Measurements from ENCODE around the gene PACSIN1. TPM values are rescaled to one million over a fixed set of nuclear protein-coding genes. Genes with fewer than 3 reads are reported as not detected.
"Not testable (repeated sequence)": the region's sequence is repeated elsewhere in the genome, so short reads cannot be mapped to it uniquely, and the experiment has no call there.

Gene PACSIN1
- polyA plus RNA-seq, 3 donors from 2014 or later, result 2.9 to 10.3 (median 3.3) TPM

DNA sequence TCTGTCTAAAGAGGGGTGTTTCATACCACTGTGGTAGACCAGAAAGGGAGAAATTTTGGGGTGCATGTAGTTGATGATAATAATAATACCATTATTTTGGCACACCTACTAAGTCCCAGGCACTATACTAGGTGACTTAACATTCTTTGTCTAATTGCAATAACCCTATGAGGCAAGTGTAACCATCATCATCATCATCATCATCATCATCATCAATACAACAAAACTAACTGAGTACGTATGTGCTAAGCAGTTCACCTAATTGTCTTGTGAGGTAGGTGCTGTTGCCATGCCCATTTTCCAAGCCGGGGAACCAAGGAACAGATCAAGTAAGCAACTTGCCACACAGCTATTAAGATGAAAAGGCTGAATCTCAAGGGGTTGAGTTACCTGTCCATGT is 2.6 kb upstream of the PACSIN1 start:
- no peaks in the 10 kb centered on the region for H3K36me3 Mint-ChIP-seq
- H3K27ac Mint-ChIP-seq, result no peak overlapping the region
- peaks cover 0 to 21% (median 0%) of the 10 kb centered on the region in 3 donors for H3K27me3 Mint-ChIP-seq (ENCODE audit: low read depth in 3 of 3)
- H3K9me3 Mint-ChIP-seq, result no peaks in the 10 kb centered on the region
- DNase-seq, result no peak
- peaks cover 0 to 5% of the 10 kb centered on the region in 2 donors for H3K4me1 Mint-ChIP-seq
- H3K4me3 Mint-ChIP-seq, result no peak overlapping the region

DNA sequence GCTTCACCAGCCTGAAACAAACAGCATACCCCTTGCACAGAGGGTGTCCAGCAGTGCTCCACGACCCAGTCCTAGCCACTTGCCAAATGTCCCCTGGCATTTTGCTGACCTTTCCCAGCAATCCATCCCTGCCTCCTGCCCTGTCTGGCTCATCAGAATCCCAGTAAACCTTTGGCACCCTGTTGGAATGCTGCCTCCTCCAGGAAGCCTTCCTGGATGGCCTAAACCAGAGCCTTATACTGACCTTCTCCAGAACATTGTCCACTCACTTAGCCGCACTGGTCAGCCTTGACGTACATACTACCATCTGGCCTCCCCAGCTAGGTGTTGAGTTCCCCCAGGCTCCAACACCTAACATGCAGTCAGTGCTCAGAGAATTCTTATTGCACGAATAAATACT is 2.0 kb upstream of the PACSIN1 start:
- no peak overlapping the region for H3K27ac Mint-ChIP-seq
- DNase-seq, result no peak
- no peaks in the 10 kb centered on the region for H3K36me3 Mint-ChIP-seq
- H3K27me3 Mint-ChIP-seq (ENCODE audit: low read depth in 3 of 3), result peaks cover 0 to 21% (median under 1%) of the 10 kb centered on the region in 3 donors
- H3K4me3 Mint-ChIP-seq, result no peak overlapping the region
- no peaks in the 10 kb centered on the region for H3K9me3 Mint-ChIP-seq
- peaks cover 0 to 5% of the 10 kb centered on the region in 2 donors for H3K4me1 Mint-ChIP-seq

DNA sequence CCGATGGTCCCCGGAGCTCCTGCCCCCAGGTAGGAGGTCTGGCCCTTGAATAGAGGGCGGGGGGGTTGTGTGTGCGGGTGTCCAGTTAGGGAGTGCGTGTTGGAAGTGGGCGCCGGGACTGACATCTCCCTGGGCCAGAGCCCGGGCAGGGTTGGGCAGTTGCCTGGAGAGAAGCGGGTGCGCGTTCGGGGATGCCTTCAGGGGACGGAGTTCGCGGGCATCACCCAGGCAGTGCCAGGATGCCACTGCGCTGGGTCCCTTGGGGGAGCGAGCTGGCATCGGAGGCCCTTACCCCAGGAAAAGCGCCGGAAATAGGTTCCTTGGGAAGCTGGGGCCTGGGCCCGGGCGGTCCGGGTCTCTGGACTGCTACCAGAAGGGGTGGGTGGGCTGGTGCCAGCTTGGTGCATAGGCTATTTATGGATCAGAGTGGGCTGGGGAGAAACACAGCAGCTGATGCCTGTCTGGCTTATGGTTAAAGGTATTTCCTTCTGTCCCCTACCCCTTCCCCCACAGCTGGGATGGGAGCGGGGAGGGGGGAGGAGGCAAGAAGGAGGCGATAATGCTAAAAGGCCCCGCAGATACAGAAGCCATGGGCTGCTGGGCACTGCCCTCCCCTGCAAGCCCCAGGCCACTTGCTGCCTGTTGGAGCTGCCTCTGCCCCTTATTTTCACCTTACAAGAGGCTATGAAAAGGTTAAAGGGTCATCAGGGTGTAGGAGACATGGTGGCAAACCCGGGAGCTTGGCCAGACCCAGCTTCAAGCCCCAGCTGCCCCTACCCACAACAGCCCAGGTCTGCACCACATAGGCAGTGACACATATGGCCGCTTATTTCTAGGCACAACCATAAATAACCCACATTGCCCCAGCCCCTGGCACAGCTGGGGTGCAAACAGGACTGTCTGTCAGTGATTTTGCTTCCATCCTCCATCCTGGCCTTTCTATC is 638 bp downstream of the PACSIN1 start:
- H3K27me3 Mint-ChIP-seq (ENCODE audit: low read depth in 3 of 3), result peaks cover 1 to 21% (median 1%) of the 10 kb centered on the region in 3 donors
- H3K27ac Mint-ChIP-seq, result no peak overlapping the region
- peak overlapping the region in 4 of 5 donors; percentile 12 to 66 (median 58) for H3K4me3 Mint-ChIP-seq
- DNase-seq, result no peak
- H3K4me1 Mint-ChIP-seq, result peaks cover 0 to 5% of the 10 kb centered on the region in 2 donors
- H3K9me3 Mint-ChIP-seq, result no peaks in the 10 kb centered on the region
- H3K36me3 Mint-ChIP-seq, result no peaks in the 10 kb centered on the region

DNA sequence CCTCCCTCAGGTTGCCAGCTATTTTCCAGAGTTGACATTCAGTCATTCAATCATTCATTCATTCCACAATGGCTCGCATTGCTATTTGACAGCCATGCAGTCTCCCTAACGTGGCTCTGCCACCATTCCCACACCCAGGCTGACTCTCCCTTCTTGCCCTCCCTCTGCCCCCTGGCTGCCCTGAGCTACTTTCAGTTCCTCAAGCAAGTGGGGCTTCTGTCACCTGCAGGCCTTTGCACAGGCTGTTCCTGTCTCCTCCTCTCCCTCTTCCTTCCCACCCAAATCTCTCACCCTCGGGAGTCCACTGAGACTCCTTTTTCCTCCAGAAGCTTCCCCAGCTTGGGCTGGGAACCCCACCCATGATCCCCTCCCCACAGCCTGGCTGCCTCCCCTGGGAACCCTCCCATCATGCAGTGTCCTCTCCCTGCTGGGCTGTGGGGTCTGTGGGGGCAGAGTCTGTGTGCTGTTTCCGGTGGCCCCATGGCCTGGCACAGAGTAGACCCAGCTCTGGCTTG is 2.6 kb downstream of the PACSIN1 start:
- H3K36me3 Mint-ChIP-seq, result no peaks in the 10 kb centered on the region
- peaks cover 1 to 14% (median 4%) of the 10 kb centered on the region in 3 donors for H3K27me3 Mint-ChIP-seq (ENCODE audit: low read depth in 3 of 3)
- H3K9me3 Mint-ChIP-seq, result no peaks in the 10 kb centered on the region
- no peak for DNase-seq
- H3K4me1 Mint-ChIP-seq, result peaks cover 0 to 5% of the 10 kb centered on the region in 2 donors
- H3K27ac Mint-ChIP-seq, result no peak overlapping the region
- H3K4me3 Mint-ChIP-seq, result no peak overlapping the region

DNA sequence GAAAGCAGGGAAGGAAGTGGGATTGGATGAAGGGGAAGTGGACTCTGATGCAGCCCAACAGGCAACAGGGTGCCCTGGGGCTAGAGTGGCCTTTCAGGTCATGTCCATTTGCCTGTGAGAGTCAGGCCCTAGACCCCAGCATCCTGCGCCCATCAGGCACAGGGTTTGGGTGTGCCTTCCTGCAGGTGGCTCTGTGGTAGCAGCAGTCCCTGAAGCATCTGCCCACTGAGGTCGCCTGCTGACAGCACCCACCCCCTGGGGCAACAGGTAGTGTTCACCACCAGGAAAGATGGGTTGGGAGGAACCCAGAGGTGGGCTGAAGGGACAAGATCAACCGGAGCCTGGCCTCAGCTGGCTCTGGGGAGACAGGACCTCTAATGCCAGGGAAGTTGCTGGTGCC is 3.6 kb downstream of the PACSIN1 start:
- Mint-ChIP-seq H3K4me1 (peaks cover 0 to 5% of the 10 kb centered on the region in 2 donors), H3K27me3 (ENCODE audit: low read depth in 3 of 3) (peaks cover 1 to 10% (median 4%) of the 10 kb centered on the region in 3 donors), H3K4me3 (no peak overlapping the region), H3K27ac (no peak overlapping the region), H3K9me3 (no peaks in the 10 kb centered on the region), H3K36me3 (no peaks in the 10 kb centered on the region)
- DNase-seq, result no peak

DNA sequence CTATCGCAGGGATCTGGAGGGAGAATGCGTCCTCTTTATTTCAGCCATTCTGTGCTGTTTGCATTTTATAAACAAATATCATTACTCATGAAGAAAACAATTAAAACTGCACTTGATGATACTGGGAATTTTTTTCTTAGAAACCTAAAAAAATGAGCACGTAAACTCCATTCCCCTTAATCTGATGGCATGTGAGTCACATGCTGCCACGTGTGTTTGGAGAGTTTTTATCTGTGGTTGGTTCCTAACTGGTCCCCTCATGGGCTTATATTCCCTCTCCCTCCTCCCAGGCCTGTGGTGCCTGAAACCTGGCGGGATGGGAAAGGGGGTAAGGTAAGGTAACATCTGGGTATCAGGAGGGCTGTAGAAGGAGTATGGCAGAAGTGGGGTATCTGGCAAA is 6.5 kb downstream of the PACSIN1 start:
- Mint-ChIP-seq H3K9me3 (no peaks in the 10 kb centered on the region), H3K27ac (no peak overlapping the region), H3K4me1 (no peaks in the 10 kb centered on the region), H3K4me3 (no peak overlapping the region), H3K36me3 (no peaks in the 10 kb centered on the region), H3K27me3 (ENCODE audit: low read depth in 3 of 3) (peaks cover 1 to 7% (median 4%) of the 10 kb centered on the region in 3 donors)
- DNase-seq, result no peak

DNA sequence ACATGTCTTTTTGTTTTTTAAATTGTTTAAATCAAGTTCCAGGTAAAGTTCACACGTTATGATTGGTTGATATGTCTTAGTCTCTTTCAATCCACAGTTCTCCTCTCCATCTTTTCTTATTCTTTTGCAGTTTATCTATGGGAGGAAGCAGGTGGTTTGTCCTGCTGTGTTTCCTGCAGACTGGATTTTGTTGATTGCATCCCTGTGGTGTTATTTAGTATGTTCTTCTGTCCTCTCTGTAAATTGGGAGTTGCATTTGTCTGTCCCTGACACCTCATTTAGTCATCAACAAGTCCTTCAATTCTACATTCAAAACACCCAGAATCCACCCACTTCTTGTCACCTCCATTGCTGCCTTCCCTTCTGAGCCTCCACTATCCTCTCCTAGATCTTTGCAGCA is 8.1 kb downstream of the PACSIN1 start:
- Mint-ChIP-seq H3K27ac (no peak overlapping the region), H3K4me1 (no peaks in the 10 kb centered on the region), H3K4me3 (no peak overlapping the region), H3K36me3 (no peaks in the 10 kb centered on the region), H3K27me3 (ENCODE audit: low read depth in 3 of 3) (peaks cover 0 to 7% (median 4%) of the 10 kb centered on the region in 3 donors), H3K9me3 (no peaks in the 10 kb centered on the region)
- no peak for DNase-seq

DNA sequence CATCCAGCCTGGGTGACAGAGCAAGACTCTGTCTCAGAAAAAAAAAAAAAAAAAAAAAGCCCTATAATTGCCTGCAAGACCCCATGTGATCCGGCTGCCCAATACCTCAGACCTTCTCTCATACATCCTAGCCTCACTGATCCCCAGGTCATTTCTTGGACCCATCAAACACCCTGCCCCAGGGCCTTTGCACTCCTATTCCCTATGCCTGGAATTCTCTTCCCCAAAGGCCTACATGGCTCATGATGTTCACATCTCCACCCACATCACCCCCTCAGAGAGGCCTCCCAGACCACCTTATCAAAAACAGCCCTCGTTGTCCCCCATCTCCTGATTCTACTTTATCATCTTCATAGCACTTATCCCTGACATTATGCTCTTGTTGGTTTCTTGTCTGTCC is 8.9 kb downstream of the PACSIN1 start:
- Mint-ChIP-seq H3K27ac (peak overlapping the region in 1 of 6 donors; percentile 2), H3K27me3 (ENCODE audit: low read depth in 3 of 3) (peaks cover 0 to 6% (median 4%) of the 10 kb centered on the region in 3 donors), H3K4me3 (no peak overlapping the region), H3K9me3 (no peaks in the 10 kb centered on the region), H3K36me3 (no peaks in the 10 kb centered on the region), H3K4me1 (no peaks in the 10 kb centered on the region)
- no peak for DNase-seq

DNA sequence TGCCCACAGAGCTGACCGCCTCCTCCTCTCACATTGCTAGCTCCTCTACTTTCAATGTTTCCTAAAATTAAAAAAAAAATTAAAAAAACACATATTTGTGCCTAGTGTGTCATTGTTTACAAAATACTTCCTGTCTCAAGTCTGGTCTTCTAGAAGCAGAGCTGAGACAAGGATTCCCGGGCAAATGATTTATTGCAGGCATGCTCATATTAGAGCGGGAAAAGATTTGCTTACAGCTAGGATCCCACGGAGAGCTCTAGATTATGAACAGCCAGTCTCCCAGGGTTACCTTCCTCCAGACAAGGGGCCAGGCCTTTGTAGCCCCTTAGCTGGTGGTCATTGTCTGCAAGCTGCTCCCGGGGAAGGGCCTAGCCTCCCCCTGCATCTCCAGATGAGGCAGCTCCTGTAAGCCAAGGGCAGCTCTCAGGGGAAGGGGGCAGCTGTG is 9.4 kb downstream of the PACSIN1 start:
- no peaks in the 10 kb centered on the region for H3K9me3 Mint-ChIP-seq

DNA sequence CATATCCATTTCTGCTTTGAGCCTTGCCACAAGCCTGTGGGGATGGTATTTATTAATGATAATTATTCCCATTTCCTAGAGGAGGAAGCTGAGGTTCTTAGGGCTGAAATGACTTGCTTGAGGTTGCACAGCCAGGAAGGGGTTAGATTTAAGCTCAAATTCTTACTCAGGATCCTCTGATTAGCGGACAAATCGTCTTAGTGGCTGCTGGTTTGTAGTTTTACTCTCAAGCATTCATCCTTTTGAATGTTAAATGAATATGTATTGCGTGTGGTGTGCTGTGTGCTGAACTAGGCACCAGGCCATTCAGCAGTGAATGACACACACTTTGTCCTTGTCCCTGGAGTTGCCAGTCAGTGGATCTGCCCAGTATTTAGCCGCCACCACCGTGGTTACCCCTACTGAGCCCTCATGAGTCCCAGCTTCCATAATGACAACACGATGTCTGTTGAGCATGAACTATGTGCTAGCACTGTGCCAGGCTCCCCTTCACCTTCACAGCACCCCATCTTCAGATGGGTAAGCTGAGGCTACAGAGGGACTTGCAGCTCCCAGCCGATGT is 10.0 kb downstream of the PACSIN1 start:
- Mint-ChIP-seq H3K27ac (no peak overlapping the region), H3K4me1 (no peaks in the 10 kb centered on the region), H3K27me3 (ENCODE audit: low read depth in 3 of 3) (peaks cover 0 to 6% (median 4%) of the 10 kb centered on the region in 3 donors), H3K36me3 (no peaks in the 10 kb centered on the region), H3K4me3 (no peak overlapping the region), H3K9me3 (no peaks in the 10 kb centered on the region)
- no peak for DNase-seq

More for the DNA sequence above, 9.4 kb downstream of the PACSIN1 start:
- Mint-ChIP-seq H3K27ac (no peak overlapping the region), H3K4me3 (no peak overlapping the region), H3K36me3 (no peaks in the 10 kb centered on the region), H3K4me1 (no peaks in the 10 kb centered on the region), H3K27me3 (ENCODE audit: low read depth in 3 of 3) (peaks cover 0 to 6% (median 4%) of the 10 kb centered on the region in 3 donors)
- no peak for DNase-seq

DNA sequence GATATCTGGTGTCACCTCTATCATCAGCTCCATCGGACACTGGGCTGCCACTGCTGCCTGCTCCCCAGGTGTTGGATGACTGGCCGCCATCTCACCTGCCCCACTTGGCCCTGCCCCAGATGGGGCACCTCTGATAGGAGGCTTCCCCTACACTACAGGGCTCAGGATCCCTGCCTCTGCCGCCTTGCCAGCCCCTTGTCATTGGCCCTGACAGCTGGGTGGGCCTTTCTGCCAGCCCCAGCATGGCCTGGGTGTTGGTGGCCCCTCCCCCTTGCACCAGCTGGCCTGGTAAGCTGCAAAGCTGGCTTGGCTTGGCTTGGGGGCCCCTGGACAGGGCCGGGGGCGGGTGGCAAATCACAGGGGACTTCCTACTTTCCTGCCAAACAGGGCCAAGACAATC is 10.6 kb downstream of the PACSIN1 start:
- Mint-ChIP-seq H3K9me3 (no peaks in the 10 kb centered on the region), H3K27me3 (ENCODE audit: low read depth in 3 of 3) (peaks cover 0 to 6% (median 4%) of the 10 kb centered on the region in 3 donors), H3K4me1 (no peaks in the 10 kb centered on the region), H3K27ac (no peak overlapping the region), H3K4me3 (no peak overlapping the region), H3K36me3 (no peaks in the 10 kb centered on the region)
- DNase-seq, result no peak

DNA sequence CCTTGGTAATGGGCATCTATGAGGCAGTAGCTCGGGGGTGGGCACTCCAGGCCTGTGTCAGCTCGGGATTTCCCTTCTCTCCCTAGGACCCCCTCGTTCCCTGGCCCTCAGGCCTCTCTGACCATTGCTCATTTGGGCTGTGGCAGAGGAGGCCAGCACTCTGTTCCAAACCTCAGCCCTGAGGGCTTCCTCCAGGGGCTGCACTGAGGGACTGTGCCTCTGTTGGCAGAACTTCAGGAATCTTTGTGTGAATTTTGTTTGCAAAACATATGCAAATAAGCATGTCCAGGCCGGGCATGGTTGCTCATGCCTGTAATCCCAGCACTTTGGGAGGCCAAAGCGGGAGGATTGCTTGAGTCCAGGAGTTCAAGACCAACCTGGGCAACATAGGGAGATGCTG is 11.0 kb downstream of the PACSIN1 start:
- H3K4me3 Mint-ChIP-seq, result no peak overlapping the region
- no peaks in the 10 kb centered on the region for H3K9me3 Mint-ChIP-seq
- no peak for DNase-seq
- no peak overlapping the region for H3K27ac Mint-ChIP-seq
- no peaks in the 10 kb centered on the region for H3K4me1 Mint-ChIP-seq
- H3K36me3 Mint-ChIP-seq, result no peaks in the 10 kb centered on the region
- H3K27me3 Mint-ChIP-seq (ENCODE audit: low read depth in 3 of 3), result peaks cover 0 to 6% (median 4%) of the 10 kb centered on the region in 3 donors

DNA sequence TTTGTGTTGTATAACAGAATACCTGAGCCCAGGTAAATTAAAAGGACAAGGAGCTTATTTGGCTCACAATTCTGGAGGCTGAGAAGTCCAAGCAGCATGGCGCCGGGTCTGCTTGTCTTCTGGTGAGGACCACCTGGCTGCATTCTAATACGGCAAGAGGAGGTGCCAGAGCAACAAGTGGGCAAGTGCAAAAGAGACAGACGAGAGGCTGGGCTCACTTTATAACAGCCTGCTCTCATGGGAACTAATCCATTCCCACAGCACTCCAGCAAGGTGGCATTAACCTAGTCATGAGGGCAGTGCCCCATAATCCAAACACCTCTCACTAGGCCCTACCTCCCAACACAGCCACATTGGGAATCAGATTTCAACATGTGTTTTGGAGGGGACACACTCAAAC is 12.9 kb downstream of the PACSIN1 start:
- Mint-ChIP-seq H3K27me3 (ENCODE audit: low read depth in 3 of 3) (peaks cover 0 to 4% (median 4%) of the 10 kb centered on the region in 3 donors), H3K9me3 (no peaks in the 10 kb centered on the region), H3K27ac (no peak overlapping the region), H3K36me3 (no peaks in the 10 kb centered on the region), H3K4me3 (no peak overlapping the region), H3K4me1 (peaks cover 0 to under 1% of the 10 kb centered on the region in 2 donors)
- DNase-seq, result no peak

DNA sequence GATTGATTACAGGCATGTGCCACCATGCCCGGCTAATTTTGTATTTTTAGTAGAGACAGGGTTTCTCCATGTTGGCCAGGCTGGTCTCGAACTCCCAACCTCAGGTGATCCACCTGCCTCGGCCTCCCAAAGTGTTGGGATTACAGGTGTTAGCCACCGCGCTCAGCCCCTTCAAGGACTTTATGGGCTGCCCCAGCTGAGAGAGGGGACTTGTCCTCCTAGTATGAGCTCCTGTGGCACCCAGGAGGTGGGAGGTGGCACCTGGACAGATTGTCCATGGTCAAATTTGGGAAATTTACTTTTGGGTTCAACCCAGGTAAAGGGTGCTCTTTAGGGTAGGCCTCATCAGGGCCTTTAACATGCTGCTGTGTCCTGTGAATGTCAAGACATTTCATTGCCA is 17.9 kb downstream of the PACSIN1 start:
- not testable (repeated sequence) for H3K9me3 Mint-ChIP-seq; H3K4me3 Mint-ChIP-seq; H3K36me3 Mint-ChIP-seq; H3K27me3 Mint-ChIP-seq (ENCODE audit: low read depth in 3 of 3); DNase-seq
- peaks cover 22 to 43% of the 10 kb centered on the region in 2 donors for H3K4me1 Mint-ChIP-seq
- peak overlapping the region in 2 of 6 donors; percentile 46 to 60 for H3K27ac Mint-ChIP-seq
